ENCODE measurements around the gene GRAMD1A.
"Not testable (repeated sequence)": the region's sequence is repeated elsewhere in the genome, so short reads cannot be mapped to it uniquely, and the experiment has no call there.

GRAMD1A gene

DNA sequence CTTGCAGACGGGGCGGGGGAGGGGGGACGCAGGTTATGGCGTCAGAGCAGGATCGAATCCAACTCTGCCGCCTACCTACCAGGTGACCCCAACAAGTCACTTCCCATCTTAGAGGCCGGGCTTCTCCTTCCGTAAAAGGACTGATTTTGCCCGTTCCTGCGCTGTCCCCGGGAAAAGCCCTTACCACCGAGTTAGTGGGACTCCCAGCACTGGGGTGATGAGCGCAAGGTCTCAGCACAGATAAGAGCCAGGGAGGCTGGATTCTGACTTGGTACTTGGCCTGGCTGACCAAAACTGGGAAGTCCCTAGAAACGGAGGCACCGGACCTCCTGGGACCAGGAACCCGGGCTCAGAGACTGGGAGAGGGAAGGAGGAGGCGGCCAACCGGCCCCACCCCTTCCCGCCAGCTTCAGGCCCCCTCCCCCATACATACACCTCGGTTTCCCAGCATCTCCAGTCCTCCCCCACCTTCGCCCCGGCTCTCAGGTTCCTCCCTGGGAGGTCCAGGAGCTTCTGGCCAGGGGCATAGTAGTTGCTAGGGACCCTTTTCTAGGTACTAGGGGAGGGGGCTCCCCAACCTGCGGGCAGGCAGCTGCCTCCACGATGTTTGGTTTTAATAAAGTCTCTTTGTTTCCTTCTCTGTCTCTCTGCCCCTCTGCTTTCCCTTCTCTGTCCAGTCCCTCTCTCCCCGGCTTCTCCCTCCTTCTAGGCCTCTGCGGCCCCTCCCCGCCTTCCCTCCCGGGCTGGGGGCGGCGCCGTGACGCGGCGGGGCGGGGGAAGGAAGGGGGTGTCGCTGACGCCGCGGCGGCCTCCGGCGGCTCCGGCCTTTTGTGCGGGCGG, at the start of gene GRAMD1A:
Gene GRAMD1A (plus strand): TSS at position 826 of the 840 bp plus-strand sequence. CDS start 156 bp downstream, outside the sequence.
- DNase-seq = peak; percentile 27 to 69 (median 43)

GRCh38 chr19:34953092-34953491, 47.0 kb upstream of the GRAMD1A start:
- DNase-seq = no peak

DNA sequence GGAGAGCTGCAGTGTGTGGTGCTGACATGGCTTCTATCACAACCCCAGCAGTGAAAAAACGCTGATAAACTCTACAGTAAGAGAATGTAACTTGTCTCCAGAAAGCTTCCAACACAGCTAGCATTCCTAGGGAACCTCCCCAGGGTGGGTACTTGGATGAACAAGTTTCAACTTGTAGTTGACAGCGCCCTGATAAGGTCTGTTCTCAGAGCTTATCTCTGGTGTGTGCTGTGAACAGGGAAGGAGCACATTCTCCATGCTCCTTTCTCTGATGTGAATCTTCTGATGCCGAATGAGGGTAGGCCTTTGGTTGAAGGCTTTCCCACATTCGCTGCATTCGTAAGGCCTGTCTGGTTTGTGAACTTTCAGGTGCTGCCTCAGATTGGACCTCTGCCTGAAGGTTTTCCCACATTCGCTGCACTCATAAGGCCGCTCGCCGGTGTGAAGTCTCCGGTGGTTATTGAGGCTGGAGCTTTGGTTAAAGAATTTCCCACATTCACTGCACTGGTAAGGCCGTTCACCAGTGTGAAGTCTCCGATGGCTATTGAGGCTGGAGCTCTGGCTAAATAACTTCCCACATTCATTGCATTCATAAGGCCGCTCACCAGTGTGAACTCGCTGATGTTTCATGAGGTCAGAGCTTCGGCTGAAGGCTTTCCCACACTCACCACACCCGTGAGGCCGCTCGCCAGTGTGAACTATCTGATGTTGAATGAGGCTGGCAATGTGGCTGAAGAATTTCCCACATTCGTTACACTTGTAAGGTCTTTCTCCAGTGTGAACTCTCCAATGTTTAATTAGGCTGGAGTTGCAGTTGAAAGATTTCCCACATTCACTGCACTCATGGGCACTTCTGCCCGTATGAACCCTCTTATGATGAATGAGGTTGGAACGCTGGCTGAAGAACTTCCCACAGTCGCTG, 42.0 kb upstream of the GRAMD1A start:
- no peak for DNase-seq

DNA sequence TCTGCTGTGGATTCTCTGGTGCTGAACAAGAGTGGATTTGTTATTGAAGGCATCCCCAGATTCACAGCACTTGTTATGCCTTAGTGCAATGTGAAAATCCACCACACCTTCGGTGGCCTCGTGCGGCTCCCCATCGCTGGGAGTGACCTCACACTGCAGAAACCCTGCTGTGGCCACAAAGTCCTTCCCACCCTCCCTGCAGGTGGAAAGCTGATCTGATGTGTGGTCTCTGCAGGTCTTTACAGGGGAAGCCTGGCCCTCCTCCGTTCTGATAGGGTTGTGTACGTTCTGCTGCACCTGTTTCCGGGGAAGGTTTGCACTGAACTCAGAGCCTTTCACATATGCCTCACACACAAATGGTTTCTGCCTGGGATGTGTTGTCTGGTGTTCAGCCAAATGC, 41.1 kb upstream of the GRAMD1A start:
- DNase-seq = no peak

GRCh38 chr19:34960103-34960805, 39.9 kb upstream of the GRAMD1A start:
- DNase-seq = no peak

DNA sequence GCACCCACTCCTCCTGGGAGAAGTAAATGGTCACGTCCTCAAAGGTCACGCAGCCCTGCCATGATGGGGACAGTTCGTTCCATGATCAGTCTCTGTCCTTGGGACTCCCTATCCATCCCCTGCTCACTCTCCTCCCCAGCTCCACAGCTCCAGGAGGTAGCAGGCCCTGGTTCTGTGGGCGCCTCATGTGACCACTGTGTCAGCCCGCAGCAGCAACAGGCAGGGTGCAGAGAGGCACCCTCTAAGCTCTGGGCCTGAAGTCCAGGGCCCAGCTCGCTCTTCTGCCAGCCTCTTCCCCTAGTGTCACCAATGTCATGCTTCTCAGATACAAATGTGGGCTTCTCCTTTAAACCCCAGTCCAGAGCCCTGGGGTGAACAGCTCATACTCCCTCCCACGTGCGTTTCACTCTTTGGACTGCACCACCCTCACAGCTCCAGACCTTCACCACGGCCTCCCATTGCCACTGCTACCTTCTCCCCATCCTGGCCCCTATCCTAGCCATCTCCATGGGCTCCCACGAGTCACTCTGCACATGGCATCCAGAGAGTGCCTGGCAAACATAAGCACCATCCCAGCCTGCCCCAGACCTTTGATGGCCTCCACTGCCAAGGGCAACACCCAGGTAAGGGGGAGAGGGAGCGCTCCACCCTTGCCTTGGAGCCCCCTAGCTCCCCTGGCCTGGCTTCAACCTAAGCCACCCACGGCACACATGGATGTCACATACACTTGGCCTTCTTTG, 39.0 kb upstream of the GRAMD1A start:
- no peak for DNase-seq

GRCh38 chr19:34961775-34962686, 38.1 kb upstream of the GRAMD1A start:
- no peak for DNase-seq

DNA sequence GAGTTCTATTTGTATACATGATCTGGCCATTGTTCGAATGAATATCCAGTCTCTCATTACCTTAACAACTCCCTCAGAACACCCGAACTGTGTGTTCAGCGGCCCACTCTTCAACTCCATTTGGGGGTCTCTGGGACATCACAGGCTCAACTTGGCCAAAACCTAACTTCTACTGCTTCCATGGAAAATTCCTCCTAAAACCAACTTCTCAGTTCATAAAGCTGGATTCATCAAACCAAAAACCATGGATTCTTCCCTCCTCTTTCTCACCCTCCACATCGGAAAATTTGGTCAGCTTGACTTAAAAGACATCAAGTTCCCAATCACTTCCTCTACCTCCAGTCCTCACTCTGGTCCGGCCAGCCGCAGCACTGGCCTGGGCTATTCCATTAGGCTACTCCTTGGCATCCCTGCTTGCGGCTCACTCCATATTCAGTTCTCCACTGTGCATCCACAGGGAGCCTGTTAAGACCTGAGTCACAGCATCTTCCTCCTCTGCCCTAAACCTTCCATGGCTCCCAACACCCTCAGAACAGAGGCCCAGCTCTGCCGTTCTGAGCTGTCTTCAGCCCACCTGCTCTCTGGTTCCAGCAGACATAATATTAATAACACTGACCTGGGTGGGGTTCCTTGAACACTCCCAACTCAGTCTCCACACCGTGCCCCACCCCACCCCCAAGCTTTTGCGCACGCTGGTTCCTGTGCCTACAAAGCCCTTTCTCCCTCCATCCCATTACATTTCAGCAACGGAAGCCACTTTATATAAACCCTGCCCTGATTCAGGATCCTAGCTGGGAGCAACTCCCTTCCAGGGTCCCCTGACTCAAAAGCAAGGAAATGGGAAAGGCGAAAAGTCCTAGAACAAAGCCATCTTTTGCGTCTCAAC, 37.2 kb upstream of the GRAMD1A start:
- peak in 1 of 4 experiments; percentile 5 for DNase-seq

DNA sequence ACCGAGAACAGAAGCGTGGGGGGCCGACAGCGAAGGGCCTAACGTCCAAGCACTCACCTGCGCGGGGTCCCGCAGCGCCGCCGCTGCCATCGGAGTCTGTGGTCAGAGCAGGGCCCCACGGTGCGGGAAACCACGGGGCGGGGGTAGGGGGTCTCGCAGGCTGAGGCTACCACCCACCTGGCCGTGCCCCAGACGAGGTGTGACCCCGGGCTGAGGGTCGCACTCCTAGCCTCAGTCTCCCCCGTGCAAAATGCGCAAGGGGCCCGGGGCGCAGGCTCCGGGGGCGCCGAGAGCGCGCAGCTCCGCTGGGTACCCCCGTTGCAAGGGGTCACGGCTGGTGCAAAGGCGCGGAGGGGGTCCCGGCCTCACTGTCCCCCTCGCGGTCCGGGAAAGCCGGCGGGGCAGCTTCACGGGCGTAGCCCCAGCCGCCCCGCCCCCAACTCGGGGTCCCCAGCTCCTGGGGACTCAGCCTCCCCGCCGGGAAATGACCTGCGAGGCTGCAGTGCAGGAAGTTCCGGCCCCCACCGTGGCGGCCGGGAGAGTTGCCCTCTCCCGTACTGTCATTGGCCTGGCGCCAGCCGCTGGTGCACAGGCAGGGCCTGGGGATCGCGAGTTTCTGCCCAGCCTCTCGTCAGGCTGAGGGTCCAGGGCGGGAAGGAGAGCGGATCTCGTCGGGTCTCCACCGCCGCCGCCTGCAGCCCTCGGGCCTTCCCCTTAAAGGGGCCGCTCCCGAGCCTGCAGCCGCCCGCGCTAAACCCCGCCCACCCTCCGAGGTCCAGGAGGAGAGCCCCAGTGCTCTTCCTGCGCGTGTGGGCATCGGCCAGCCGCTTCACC, 36.3 kb upstream of the GRAMD1A start, which contains the start of gene ZNF792:
Gene ZNF792 (minus strand): TSS at position 657 of the 834 bp plus-strand sequence. CDS start 567 bp downstream, at position 90.
- DNase-seq = peak in 2 of 4 experiments; percentile 29 to 32

DNA sequence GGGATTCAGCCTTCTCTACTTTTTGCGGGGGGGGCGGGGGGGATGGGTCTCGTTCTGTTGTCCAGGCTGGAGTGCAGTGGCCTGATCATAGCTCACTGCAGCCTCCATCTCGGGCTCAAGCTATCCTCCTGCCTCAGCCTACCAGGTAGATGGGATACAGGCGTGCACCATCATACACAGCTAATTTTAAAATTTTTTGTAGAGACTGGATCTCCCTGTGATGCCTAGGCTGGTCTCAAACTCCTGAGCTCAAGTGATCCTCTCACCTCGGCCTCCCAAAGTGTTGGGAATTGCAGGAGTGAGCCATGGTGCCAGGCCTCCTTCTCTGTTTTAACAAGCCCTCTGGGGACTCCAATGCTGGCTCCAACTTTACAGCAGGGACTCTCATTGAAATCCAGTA, 35.5 kb upstream of the GRAMD1A start:
- no peak for DNase-seq

GRCh38 chr19:34965505-34965904, 34.6 kb upstream of the GRAMD1A start:
- not testable (repeated sequence) for DNase-seq

DNA sequence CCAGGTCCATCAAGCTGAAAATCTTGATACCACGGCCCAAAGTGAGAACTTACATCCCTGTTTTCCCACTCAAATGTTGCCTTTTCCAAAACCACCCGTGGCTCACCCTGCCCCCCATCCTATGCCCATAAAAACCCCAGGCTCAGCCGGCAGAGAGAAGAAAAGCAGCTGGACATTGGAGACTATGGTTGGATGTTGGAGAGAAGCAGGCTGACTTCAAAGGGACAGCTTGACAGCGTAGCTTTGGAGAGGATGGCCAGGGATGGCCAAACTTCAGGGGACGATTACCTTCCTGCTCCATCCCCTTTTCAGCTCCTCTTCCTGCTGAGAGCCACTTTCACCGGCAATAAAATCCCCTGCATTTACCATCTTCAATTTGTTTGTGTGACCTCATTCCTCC, 32.6 kb upstream of the GRAMD1A start:
- no peak for DNase-seq

DNA sequence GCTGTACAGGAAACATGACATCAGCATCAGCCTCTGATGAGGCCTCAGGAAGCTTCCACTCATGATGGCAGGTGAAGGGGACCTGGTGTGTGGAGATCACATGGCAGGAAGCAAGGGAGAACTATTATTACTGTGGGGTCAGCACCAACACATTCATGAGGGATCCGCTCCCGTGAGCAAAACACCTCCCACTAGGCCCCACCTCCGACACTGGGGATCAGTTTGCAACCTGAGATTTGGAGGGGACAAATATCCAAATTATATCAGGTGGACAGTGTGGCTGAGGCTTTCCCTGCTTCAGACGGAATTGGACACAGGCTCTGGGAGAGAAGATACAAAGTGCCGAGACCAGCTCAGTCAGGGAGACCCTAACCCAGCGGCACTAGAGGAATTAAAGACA, 30.4 kb upstream of the GRAMD1A start:
- no peak for DNase-seq

GRCh38 chr19:34970185-34970780, 29.8 kb upstream of the GRAMD1A start:
- not testable (repeated sequence) for DNase-seq

DNA sequence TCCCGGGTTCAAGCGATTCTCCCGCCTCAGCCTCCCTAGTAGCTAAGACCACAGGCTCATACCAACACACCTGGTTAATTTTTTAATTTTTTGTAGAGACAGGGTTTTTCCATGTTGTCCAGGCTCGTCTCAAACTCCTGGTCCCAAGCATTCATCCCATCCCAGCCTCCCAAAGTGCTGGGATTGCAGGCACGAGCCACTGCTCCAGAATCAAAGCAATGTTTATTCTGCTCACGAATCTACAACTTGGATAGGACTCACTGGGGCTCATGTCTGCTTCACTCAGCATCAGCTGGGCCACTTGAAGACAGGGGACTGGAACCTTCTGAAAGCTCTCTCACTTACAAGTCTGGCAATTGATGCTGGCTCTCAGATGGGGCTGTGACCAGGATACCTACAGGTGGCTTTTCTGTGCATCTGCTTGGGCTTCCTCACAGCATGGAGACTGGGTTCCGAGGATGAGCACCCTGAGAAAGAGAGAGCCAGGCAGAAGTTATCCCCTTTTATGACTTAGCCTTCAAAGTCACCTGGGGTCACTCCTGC, 27.9 kb upstream of the GRAMD1A start:
- no peak for DNase-seq

DNA sequence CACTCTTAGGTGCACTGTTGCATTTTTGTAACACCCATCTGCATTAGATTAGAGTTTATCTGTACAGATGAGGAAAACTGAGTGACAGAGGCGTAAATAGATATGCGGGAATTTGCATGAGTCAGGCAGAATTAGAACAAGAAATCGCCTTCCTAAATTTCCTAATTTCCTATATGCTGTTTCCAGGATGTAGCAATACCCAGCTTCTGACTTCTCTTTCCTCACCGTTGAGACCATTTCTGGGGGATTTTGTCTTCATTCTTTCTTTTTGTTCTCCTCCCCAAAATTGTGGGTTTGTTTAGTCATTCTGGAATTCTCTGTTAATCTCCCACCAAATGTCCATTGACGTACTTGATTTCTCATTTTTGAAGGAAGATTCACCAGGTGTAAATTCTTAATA, 25.5 kb upstream of the GRAMD1A start:
- no peak for DNase-seq

GRCh38 chr19:34975056-34975455, 25.1 kb upstream of the GRAMD1A start:
- no peak for DNase-seq

GRCh38 chr19:34976611-34977010, 23.5 kb upstream of the GRAMD1A start:
- no peak for DNase-seq
